Measurements from ENCODE around the gene SMIM17. TPM values are rescaled to one million over a fixed set of nuclear protein-coding genes. Genes with fewer than 3 reads are reported as not detected.

The SMIM17 gene
- polyA plus RNA-seq, 3 donors, result not detected

- TF ChIP-seq CTCF (IDR thresholded peaks at IDR 0.05), result no peak
- no peaks in the 10 kb centered on the region for H3K4me1 ChIP-seq (ENCODE audit: control insufficient read depth in 1 of 2, insufficient read depth in 2 of 2, low read length in 2 of 2)
- peaks cover 26 to 65% of the 10 kb centered on the region in 2 donors for H3K9me3 ChIP-seq (replicated peaks in 1 of 2; ENCODE audit: control insufficient read depth in 1 of 2, insufficient read depth in 1 of 2, low read length in 2 of 2)
- H3K36me3 ChIP-seq (replicated peaks in 1 of 2; ENCODE audit: control insufficient read depth in 1 of 2, insufficient read depth in 2 of 2, low read length in 2 of 2), result no peaks in the 10 kb centered on the region
- H3K9me3 Mint-ChIP-seq, result peaks cover 9 to 74% (median 53%) of the 10 kb centered on the region in 7 donors
- no peaks in the 10 kb centered on the region for H3K27me3 ChIP-seq (ENCODE audit: control insufficient read depth in 2 of 2, insufficient read depth in 2 of 2, low read length in 2 of 2)
- no peak overlapping the region for H3K4me2 ChIP-seq (replicated peaks; ENCODE audit: extremely low read depth, low read length, poor library complexity, severe bottlenecking)
- H3K4me3 ChIP-seq (replicated peaks in 1 of 3; ENCODE audit: low read depth in 2 of 3, low read length in 3 of 3), result no peak overlapping the region
- no peaks in the 10 kb centered on the region for H3K4me1 Mint-ChIP-seq
- peaks cover 0 to 3% (median 2%) of the 10 kb centered on the region in 3 donors for H3K27me3 Mint-ChIP-seq (ENCODE audit: low read depth in 3 of 3)
- H3K27ac Mint-ChIP-seq, result no peak overlapping the region
- intact Hi-C loops (cut with micrococcal nuclease), result no loop called here
- WGBS (ENCODE audit: insufficient coverage), result 93% methylated on average over 7 of the region's 8 CpGs
- H3K9ac ChIP-seq (ENCODE audit: insufficient read depth, low read length, poor library complexity, severe bottlenecking), result no peak overlapping the region
- no peaks in the 10 kb centered on the region for H3K79me2 ChIP-seq (ENCODE audit: insufficient read depth, low read length)
- no peak for DNase-seq
- no peaks in the 10 kb centered on the region for H3K36me3 Mint-ChIP-seq
- H3K27ac ChIP-seq (ENCODE audit: low read depth in 1 of 2, low read length in 2 of 2), result no peak overlapping the region
- no peaks in the 10 kb centered on the region for H4K20me1 ChIP-seq (ENCODE audit: insufficient read depth, low read length)
- no peak overlapping the region for H3K4me3 Mint-ChIP-seq
- H2AFZ ChIP-seq (ENCODE audit: insufficient read depth, low read depth, low read length, poor library complexity, severe bottlenecking), result no peak overlapping the region
Measured at GRCh38 chr19:56678205-56678604, 35.2 kb downstream of the SMIM17 start.

DNA sequence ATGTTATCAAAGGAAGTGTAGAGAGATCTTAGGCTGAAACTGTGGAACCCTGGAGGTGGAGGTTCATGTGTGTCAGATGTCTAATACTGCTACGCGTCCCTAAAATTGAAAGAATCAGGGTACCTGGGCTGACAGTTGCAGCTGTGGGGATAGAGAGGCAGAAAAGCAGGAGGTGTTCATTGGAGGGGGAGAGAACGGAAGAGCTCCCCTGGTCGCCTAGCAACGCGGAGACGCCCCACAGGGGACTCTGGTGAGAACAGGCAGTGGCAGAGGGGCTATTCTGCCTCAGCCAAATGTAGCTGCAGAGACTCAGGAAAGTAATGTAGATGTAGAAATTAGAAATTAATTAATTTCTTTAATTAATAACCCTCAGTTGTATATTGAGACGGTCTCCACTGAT, 38.7 kb downstream of the SMIM17 start:
- peaks cover 15 to 89% (median 62%) of the 10 kb centered on the region in 7 donors for H3K9me3 Mint-ChIP-seq
- WGBS (ENCODE audit: insufficient coverage), result 93% methylated on average over 2 of the region's 8 CpGs
- H3K79me2 ChIP-seq (ENCODE audit: insufficient read depth, low read length), result no peaks in the 10 kb centered on the region
- H3K27ac Mint-ChIP-seq, result no peak overlapping the region
- no peak for DNase-seq
- H3K27ac ChIP-seq (ENCODE audit: low read depth in 1 of 2, low read length in 2 of 2), result no peak overlapping the region
- H3K4me1 ChIP-seq (ENCODE audit: control insufficient read depth in 1 of 2, insufficient read depth in 2 of 2, low read length in 2 of 2), result no peaks in the 10 kb centered on the region
- H2AFZ ChIP-seq (ENCODE audit: insufficient read depth, low read depth, low read length, poor library complexity, severe bottlenecking), result no peak overlapping the region
- intact Hi-C loops (cut with micrococcal nuclease), result no loop called here
- no peak overlapping the region for H3K9ac ChIP-seq (ENCODE audit: insufficient read depth, low read length, poor library complexity, severe bottlenecking)
- no peaks in the 10 kb centered on the region for H3K27me3 ChIP-seq (ENCODE audit: control insufficient read depth in 2 of 2, insufficient read depth in 2 of 2, low read length in 2 of 2)
- H3K27me3 Mint-ChIP-seq (ENCODE audit: low read depth in 3 of 3), result peaks cover 0 to 3% (median 3%) of the 10 kb centered on the region in 3 donors
- H3K4me3 Mint-ChIP-seq, result no peak overlapping the region
- no peak overlapping the region for H3K4me2 ChIP-seq (replicated peaks; ENCODE audit: extremely low read depth, low read length, poor library complexity, severe bottlenecking)
- H3K9me3 ChIP-seq (replicated peaks in 1 of 2; ENCODE audit: control insufficient read depth in 1 of 2, insufficient read depth in 1 of 2, low read length in 2 of 2), result peaks cover 20 to 67% of the 10 kb centered on the region in 2 donors
- H3K36me3 Mint-ChIP-seq, result no peaks in the 10 kb centered on the region
- H3K36me3 ChIP-seq (replicated peaks in 1 of 2; ENCODE audit: control insufficient read depth in 1 of 2, insufficient read depth in 2 of 2, low read length in 2 of 2), result no peaks in the 10 kb centered on the region
- no peak overlapping the region for H3K4me3 ChIP-seq (replicated peaks in 1 of 3; ENCODE audit: low read depth in 2 of 3, low read length in 3 of 3)
- H4K20me1 ChIP-seq (ENCODE audit: insufficient read depth, low read length), result no peaks in the 10 kb centered on the region
- no peak for TF ChIP-seq CTCF (IDR thresholded peaks at IDR 0.05)
- H3K4me1 Mint-ChIP-seq, result no peaks in the 10 kb centered on the region

Measured in CD14-positive monocyte (primary cell).